Progenitor cell of endocrine pancreas (in vitro differentiated cells): ENCODE results near the gene CCDC149. TPM values are rescaled to one million over a fixed set of nuclear protein-coding genes. Genes with fewer than 3 reads are reported as not detected.

Experiments
- DNase-seq: peaks from one replicate; pipeline ENCODE4 v3.0.0; 2021; ENCODE audit warnings: low spot score; ENCODE audit not compliant: unreplicated experiment
- H3K27ac Mint-ChIP-seq: 2 replicates; pipeline ENCODE4 v1.8.0; 2021; ENCODE audit warnings: mild to moderate bottlenecking, moderate library complexity, mixed read lengths
- H3K27me3 Mint-ChIP-seq: 2 replicates; pipeline ENCODE4 v1.8.0; 2021; ENCODE audit warnings: mixed read lengths
- H3K36me3 Mint-ChIP-seq: 2 replicates; pipeline ENCODE4 v1.8.0; 2022; ENCODE audit warnings: mixed read lengths; ENCODE audit not compliant: insufficient read depth
- H3K4me1 Mint-ChIP-seq: 2 replicates; pipeline ENCODE4 v1.8.0; 2021; ENCODE audit warnings: low read depth, mixed read lengths
- H3K4me3 Mint-ChIP-seq: 2 replicates; pipeline ENCODE4 v1.8.0; 2021; ENCODE audit warnings: low read depth, mild to moderate bottlenecking, moderate library complexity, mixed read lengths
- H3K9me3 Mint-ChIP-seq: 2 replicates; pipeline ENCODE4 v1.8.0; 2021; ENCODE audit warnings: low read depth, mixed read lengths
- long read RNA-seq: library from polyadenylated mRNA; unstranded; transcript quantifications from one replicate; pipeline ENCODE4 v2.0.0, GENCODE V29; 2020
- total RNA-seq: library from RNA; stranded (reverse); gene quantifications from 2 replicates; pipeline ENCODE4 v1.2.1, GENCODE V29; 2021
- TF ChIP-seq, protein P1 (sequence below): fragments of 200-600 bp; sonication (generic); IDR thresholded peaks from one replicate; pipeline ENCODE4 v1.5.0; 2021; ENCODE audit warnings: antibody characterized with exemption, mild to moderate bottlenecking; ENCODE audit not compliant: unreplicated experiment

Gene CCDC149
- total RNA-seq = 13.2 and 14.1 TPM in 2 replicates
- long read RNA-seq, partial matches to known transcripts = 1 of 10 reads
- long read RNA-seq, other reads (novel, unspliced or antisense) = 6 of 10 reads

GRCh38 chr4:24912252-24913118, at the start of gene CCDC149:
Gene CCDC149, minus strand, starts transcription at chr4:24913042. Its CDS starts 178 bp downstream, at chr4:24912864.
- peak; percentile 76 for DNase-seq
- peak within 1 kb of the TSS; percentile 85 for H3K4me3 Mint-ChIP-seq
- H3K9me3 Mint-ChIP-seq = peaks cover 9% of the 10 kb centered on the region
- TF ChIP-seq, protein P1, sequence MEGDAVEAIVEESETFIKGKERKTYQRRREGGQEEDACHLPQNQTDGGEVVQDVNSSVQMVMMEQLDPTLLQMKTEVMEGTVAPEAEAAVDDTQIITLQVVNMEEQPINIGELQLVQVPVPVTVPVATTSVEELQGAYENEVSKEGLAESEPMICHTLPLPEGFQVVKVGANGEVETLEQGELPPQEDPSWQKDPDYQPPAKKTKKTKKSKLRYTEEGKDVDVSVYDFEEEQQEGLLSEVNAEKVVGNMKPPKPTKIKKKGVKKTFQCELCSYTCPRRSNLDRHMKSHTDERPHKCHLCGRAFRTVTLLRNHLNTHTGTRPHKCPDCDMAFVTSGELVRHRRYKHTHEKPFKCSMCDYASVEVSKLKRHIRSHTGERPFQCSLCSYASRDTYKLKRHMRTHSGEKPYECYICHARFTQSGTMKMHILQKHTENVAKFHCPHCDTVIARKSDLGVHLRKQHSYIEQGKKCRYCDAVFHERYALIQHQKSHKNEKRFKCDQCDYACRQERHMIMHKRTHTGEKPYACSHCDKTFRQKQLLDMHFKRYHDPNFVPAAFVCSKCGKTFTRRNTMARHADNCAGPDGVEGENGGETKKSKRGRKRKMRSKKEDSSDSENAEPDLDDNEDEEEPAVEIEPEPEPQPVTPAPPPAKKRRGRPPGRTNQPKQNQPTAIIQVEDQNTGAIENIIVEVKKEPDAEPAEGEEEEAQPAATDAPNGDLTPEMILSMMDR = peak; percentile 34
- H3K36me3 Mint-ChIP-seq = peaks cover 25% of the 10 kb centered on the region
- H3K4me1 Mint-ChIP-seq = peaks cover 8% of the 10 kb centered on the region
- H3K27me3 Mint-ChIP-seq = peaks cover 3% of the 10 kb centered on the region
- peak within 1 kb of the TSS; percentile 96 for H3K27ac Mint-ChIP-seq

DNA sequence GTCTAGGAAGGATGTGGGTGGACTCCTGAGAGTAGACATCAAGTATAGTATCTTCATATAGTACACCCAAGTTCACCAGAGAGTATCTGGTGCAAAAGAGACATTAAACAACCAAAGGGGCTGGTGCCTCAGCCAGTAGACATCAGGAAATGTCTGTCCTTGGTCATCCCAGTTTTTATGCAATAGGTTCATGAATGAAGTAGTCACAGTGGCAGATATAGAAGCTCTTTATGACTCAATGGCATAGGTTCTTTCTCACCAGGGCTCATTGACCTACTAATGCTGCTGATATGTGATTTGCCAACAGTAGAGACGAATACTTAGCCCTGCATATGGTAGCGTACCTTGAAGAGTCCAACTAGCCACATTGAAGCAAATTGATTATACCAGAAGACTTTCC, 45.0 kb upstream of the CCDC149 start:
- H3K27me3 Mint-ChIP-seq = peaks cover 3% of the 10 kb centered on the region
- no peak overlapping the region for H3K4me3 Mint-ChIP-seq
- TF ChIP-seq, protein P1 = no peak
- H3K36me3 Mint-ChIP-seq = no peaks in the 10 kb centered on the region
- no peak for DNase-seq
- H3K9me3 Mint-ChIP-seq = peaks cover 4% of the 10 kb centered on the region
- no peak overlapping the region for H3K27ac Mint-ChIP-seq
- no peaks in the 10 kb centered on the region for H3K4me1 Mint-ChIP-seq

DNA sequence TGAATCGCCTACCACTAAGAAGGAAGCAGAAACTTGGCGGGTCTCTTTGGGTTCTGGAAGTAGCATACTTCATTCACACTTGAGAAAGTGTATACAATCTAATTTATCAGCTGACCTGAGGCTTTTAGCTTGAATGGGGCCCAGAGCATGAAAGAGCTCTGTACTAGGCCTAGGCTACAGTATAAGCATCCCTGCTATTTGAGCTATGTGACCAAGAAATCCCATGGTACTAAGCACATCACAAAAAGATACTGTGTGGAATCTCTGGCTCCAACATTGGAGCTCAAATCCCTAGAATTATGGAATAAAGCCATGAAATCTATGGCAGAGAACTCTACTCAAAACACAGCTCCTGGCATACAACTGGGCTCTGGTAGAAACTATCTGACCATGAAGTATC, 43.9 kb upstream of the CCDC149 start:
- Mint-ChIP-seq H3K9me3 (peaks cover 4% of the 10 kb centered on the region), H3K27me3 (peaks cover 5% of the 10 kb centered on the region), H3K27ac (no peak overlapping the region), H3K36me3 (no peaks in the 10 kb centered on the region), H3K4me1 (no peaks in the 10 kb centered on the region), H3K4me3 (no peak overlapping the region)
- DNase-seq = no peak
- TF ChIP-seq, protein P1 = no peak

GRCh38 chr4:24956091-24956490, 43.2 kb upstream of the CCDC149 start:
- Mint-ChIP-seq H3K36me3 (no peaks in the 10 kb centered on the region), H3K27me3 (peaks cover 5% of the 10 kb centered on the region), H3K4me1 (no peaks in the 10 kb centered on the region), H3K27ac (no peak overlapping the region), H3K9me3 (peaks cover 4% of the 10 kb centered on the region), H3K4me3 (no peak overlapping the region)
- no peak for DNase-seq
- TF ChIP-seq, protein P1 = no peak

DNA sequence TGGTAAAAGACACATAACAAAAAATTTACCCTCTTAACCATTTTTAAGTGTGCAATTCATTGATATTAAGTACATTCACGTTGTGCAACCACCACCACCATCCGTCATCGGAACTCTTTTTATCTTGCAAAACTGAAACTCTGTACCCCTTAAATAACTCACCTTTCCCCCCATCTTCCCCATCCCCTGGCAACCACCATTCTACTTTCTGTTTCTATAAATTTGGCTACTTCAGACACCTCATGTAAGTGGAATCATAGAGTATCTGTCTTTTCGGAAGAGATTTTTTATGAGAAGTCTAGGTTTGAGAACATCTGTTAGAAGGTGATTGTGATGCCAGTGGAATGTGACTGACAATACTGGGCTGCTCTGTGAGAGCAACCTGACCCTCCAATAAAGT, 39.8 kb upstream of the CCDC149 start:
- H3K36me3 Mint-ChIP-seq = no peaks in the 10 kb centered on the region
- H3K9me3 Mint-ChIP-seq = peaks cover 4% of the 10 kb centered on the region
- H3K4me3 Mint-ChIP-seq = no peak overlapping the region
- peaks cover 5% of the 10 kb centered on the region for H3K27me3 Mint-ChIP-seq
- H3K27ac Mint-ChIP-seq = no peak overlapping the region
- no peak for DNase-seq
- H3K4me1 Mint-ChIP-seq = no peaks in the 10 kb centered on the region
- TF ChIP-seq, protein P1 = no peak
